ENCODE measurements around the gene GPRIN1.

Gene GPRIN1

DNA sequence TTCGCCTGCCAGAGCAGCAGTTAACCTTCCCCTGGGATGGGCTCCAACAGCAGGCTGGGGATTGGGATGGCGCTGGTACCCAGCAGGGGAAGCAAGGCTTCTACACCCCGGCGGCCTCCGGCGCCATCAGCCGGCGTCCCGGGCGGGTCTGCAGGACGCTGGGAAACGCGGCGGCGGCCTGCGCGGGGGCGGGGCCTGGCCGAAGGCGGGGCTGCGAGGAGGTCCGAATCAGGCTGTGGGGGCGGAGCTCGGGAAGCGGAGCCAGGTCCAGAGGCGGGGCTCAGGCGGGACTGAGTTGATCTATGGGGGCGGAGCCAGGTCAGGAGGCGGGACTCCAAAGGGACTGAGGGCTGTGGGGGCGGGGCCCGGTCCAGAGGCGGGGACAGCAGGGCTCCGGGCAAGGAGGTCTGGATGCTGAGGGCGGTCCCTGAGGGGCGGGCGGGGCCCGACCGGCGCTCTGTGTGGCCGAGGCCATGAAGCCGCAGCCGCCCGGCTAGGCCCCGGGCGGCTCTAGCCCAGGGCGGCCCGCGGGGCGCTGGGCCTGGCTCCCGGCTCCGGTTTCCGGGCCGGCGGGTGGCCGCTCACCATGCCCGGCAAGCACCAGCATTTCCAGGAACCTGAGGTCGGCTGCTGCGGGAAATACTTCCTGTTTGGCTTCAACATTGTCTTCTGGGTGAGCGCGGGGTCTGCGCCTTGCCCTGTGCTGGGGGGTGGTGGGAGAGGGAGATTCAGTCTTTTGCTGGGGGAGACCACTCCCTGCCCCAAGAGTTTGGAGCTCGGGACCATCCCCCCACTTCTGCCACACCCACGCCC, 37.3 kb upstream of the GPRIN1 start, which contains the start of gene TSPAN17:
Gene TSPAN17, plus strand, starts transcription at position 455 of the 813 bp plus-strand sequence. Its CDS starts 132 bp downstream, at position 587.
- H3K9me3 ChIP-seq (ENCODE audit: insufficient read depth, low read length), result no peaks in the 10 kb centered on the region
- no peaks in the 10 kb centered on the region for H3K27me3 ChIP-seq (ENCODE audit: low read length)
- peak within 1 kb of the TSS; percentile 82 for H3K4me2 ChIP-seq (ENCODE audit: low read depth, low read length, poor library complexity, severe bottlenecking)
- TF ChIP-seq, protein P1, sequence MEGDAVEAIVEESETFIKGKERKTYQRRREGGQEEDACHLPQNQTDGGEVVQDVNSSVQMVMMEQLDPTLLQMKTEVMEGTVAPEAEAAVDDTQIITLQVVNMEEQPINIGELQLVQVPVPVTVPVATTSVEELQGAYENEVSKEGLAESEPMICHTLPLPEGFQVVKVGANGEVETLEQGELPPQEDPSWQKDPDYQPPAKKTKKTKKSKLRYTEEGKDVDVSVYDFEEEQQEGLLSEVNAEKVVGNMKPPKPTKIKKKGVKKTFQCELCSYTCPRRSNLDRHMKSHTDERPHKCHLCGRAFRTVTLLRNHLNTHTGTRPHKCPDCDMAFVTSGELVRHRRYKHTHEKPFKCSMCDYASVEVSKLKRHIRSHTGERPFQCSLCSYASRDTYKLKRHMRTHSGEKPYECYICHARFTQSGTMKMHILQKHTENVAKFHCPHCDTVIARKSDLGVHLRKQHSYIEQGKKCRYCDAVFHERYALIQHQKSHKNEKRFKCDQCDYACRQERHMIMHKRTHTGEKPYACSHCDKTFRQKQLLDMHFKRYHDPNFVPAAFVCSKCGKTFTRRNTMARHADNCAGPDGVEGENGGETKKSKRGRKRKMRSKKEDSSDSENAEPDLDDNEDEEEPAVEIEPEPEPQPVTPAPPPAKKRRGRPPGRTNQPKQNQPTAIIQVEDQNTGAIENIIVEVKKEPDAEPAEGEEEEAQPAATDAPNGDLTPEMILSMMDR (IDR thresholded peaks at IDR 0.05; ENCODE audit: insufficient read depth, low read length, poor library complexity, severe bottlenecking), result no peak
- no peak for TF ChIP-seq EZH2phosphoT487 (conservative IDR thresholded peaks at IDR 0.05; ENCODE audit: low read length)
- H3K4me3 ChIP-seq (ENCODE audit: insufficient read depth, low read length, poor library complexity, severe bottlenecking), result peak within 1 kb of the TSS; percentile 59
- H4K20me1 ChIP-seq (ENCODE audit: low read depth, low read length), result no peaks in the 10 kb centered on the region
- 0 out of 2 replicates have a peak, but pooled peaks cover 4% of the 10 kb centered on the region for H3F3A ChIP-seq (ENCODE audit: insufficient read depth)
- H3K9ac ChIP-seq (ENCODE audit: low read length), result peak within 1 kb of the TSS; percentile 62
- no peaks in the 10 kb centered on the region for H3K9me2 ChIP-seq (replicated peaks; ENCODE audit: insufficient read depth, low read length)
- H3K79me2 ChIP-seq (ENCODE audit: insufficient read depth, low read length), result no peaks in the 10 kb centered on the region
- H3K36me3 ChIP-seq (ENCODE audit: low read length), result no peaks in the 10 kb centered on the region
- H2AFZ ChIP-seq (ENCODE audit: low read depth, low read length, severe bottlenecking), result peak within 1 kb of the TSS; percentile 94
- no peak within 1 kb of the TSS for H3K27ac ChIP-seq (ENCODE audit: low read depth, low read length)

GRCh38 chr5:176646707-176647029, 36.7 kb upstream of the GPRIN1 start:
- peak overlapping the region; percentile 51 for H3K9ac ChIP-seq (ENCODE audit: low read length)
- H3F3A ChIP-seq (ENCODE audit: insufficient read depth), result 0 out of 2 replicates have a peak, but pooled peaks cover 4% of the 10 kb centered on the region
- no peaks in the 10 kb centered on the region for H3K27me3 ChIP-seq (ENCODE audit: low read length)
- H3K27ac ChIP-seq (ENCODE audit: low read depth, low read length), result no peak overlapping the region
- TF ChIP-seq, protein P1 (IDR thresholded peaks at IDR 0.05; ENCODE audit: insufficient read depth, low read length, poor library complexity, severe bottlenecking), result no peak
- no peak for TF ChIP-seq EZH2phosphoT487 (conservative IDR thresholded peaks at IDR 0.05; ENCODE audit: low read length)
- H2AFZ ChIP-seq (ENCODE audit: low read depth, low read length, severe bottlenecking), result peak overlapping the region; percentile 75
- no peaks in the 10 kb centered on the region for H3K9me3 ChIP-seq (ENCODE audit: insufficient read depth, low read length)
- no peaks in the 10 kb centered on the region for H4K20me1 ChIP-seq (ENCODE audit: low read depth, low read length)
- H3K4me3 ChIP-seq (ENCODE audit: insufficient read depth, low read length, poor library complexity, severe bottlenecking), result peak overlapping the region; percentile 29
- peak overlapping the region; percentile 82 for H3K4me2 ChIP-seq (ENCODE audit: low read depth, low read length, poor library complexity, severe bottlenecking)
- H3K9me2 ChIP-seq (replicated peaks; ENCODE audit: insufficient read depth, low read length), result no peaks in the 10 kb centered on the region
- H3K36me3 ChIP-seq (ENCODE audit: low read length), result no peaks in the 10 kb centered on the region
- no peaks in the 10 kb centered on the region for H3K79me2 ChIP-seq (ENCODE audit: insufficient read depth, low read length)

- Histone ChIP-seq H3K9me3 (ENCODE audit: insufficient read depth, low read length) (no peaks in the 10 kb centered on the region), H3K9ac (ENCODE audit: low read length) (peak overlapping the region; percentile 51; the same call in 1 of the 2 replicates), H3K27ac (ENCODE audit: low read depth, low read length) (no peak overlapping the region), H3F3A (ENCODE audit: insufficient read depth) (0 out of 2 replicates have a peak, but pooled peaks cover 4% of the 10 kb centered on the region), H3K79me2 (ENCODE audit: insufficient read depth, low read length) (no peaks in the 10 kb centered on the region), H2AFZ (ENCODE audit: low read depth, low read length, severe bottlenecking) (peak overlapping the region; percentile 75), H3K9me2 (replicated peaks; ENCODE audit: insufficient read depth, low read length) (no peaks in the 10 kb centered on the region), H3K4me2 (ENCODE audit: low read depth, low read length, poor library complexity, severe bottlenecking) (peak overlapping the region; percentile 82), H3K36me3 (ENCODE audit: low read length) (no peaks in the 10 kb centered on the region), H3K27me3 (ENCODE audit: low read length) (no peaks in the 10 kb centered on the region), H3K4me3 (ENCODE audit: insufficient read depth, low read length, poor library complexity, severe bottlenecking) (no peak overlapping the region), H4K20me1 (ENCODE audit: low read depth, low read length) (no peaks in the 10 kb centered on the region)
- no peak for TF ChIP-seq EZH2phosphoT487 (conservative IDR thresholded peaks at IDR 0.05; ENCODE audit: low read length)
- TF ChIP-seq, protein P1 (IDR thresholded peaks at IDR 0.05; ENCODE audit: insufficient read depth, low read length, poor library complexity, severe bottlenecking), result no peak
Observed at GRCh38 chr5:176646049-176646706, 36.2 kb upstream of the GPRIN1 start.

All from SU-DHL-6 (cell line).